CD4-positive, alpha-beta T cell treated with Interleukin-15 for 4 hours (primary cell): ENCODE results near the gene UBQLN4.
A peak's percentile ranks its signal among the peaks of the same experiment; 100 is the strongest.

Experiments used
- DNase-seq: peaks from one replicate; pipeline ENCODE4 v3.0.0-alpha.2; 2020; ENCODE audit warnings: low spot score

Gene UBQLN4

DNA sequence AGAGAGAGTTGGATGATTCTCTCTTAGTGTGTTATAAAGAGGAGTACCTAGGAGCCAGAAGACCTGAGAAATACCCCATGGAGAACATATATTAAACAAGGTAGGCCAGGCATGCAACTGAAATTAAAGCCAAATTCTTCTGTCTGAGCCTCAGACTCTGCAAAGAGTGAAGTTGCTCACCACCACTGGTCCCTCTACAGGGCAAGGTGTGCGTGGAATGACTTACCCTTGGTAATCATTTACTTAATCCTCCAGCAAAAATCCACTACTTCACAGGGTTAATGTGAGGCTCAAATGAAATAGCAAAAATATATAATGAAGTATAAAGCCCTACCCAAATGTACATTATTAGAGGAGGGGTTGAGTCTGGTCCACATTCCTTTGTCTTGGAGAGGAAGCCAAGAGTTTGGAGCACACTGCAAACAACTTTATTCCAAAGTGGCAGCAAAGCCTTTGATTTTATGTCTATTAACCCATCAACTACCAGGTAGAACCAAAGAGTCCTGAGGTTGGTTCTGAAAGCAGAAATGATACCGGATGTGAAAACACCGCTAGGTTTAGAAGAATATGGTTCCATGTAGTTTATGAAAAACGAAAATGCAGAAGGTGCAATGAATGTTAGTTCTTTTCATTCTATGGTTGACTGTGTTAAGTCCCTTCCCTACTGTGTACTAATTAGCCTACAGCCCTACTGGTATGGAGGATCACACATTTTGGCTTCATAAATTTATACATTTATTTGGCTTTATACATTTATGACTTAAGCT, 41.4 kb downstream of the UBQLN4 start:
- no peak for DNase-seq

DNA sequence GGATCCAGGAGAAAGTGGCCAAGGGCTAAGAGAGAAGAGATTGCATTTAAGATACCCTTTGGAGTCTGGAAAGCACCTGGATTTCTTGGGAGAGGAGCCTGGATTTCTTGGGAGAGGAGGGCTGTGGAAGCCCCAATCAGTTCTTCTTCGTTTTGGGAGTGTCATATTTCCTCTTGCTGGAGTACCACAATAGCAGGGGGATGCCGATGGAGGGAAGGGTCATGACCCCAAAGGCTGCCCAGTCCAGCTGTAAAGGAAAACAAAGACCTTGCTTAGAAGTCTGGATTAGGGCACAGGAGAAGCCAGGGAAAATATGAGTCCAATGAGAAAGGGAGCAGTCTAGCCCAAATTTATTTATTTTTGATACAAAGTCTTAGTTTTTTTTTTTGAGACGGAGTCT, 44.2 kb downstream of the UBQLN4 start:
- DNase-seq, result no peak

DNA sequence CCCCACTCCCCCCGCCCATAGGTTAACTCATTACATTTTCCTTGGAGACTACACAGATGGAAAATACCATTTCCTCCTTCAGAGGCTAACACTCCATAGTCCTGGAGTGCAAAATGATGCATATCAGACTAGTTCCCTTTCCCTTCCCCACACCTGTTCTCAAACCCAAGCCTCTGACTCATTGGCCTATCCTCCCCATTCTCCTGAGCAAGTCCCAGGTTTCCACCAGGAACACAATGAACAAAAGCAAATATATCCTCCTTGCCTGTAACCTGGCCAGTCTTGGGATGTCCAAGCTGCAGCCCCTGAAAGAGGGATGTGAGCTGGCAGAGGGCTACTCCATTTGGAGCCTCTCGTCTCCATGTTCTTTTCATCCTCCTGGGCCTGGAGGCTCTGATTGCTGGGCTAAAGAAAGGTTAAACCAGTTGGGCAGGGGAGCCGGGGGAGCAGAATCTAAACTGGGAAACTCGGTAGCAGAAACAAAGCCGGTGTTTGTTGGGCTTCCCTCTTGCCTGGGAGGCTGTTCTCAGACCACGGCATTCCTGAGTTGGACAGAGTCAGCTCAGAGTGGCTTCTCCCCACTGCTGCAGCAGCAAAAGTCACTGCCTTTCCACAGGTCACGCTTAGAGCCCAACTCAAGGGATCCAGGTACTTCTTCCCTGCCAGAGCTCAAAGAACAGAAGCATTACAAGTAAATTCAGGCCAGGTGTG, 46.8 kb downstream of the UBQLN4 start:
- no peak for DNase-seq

DNA sequence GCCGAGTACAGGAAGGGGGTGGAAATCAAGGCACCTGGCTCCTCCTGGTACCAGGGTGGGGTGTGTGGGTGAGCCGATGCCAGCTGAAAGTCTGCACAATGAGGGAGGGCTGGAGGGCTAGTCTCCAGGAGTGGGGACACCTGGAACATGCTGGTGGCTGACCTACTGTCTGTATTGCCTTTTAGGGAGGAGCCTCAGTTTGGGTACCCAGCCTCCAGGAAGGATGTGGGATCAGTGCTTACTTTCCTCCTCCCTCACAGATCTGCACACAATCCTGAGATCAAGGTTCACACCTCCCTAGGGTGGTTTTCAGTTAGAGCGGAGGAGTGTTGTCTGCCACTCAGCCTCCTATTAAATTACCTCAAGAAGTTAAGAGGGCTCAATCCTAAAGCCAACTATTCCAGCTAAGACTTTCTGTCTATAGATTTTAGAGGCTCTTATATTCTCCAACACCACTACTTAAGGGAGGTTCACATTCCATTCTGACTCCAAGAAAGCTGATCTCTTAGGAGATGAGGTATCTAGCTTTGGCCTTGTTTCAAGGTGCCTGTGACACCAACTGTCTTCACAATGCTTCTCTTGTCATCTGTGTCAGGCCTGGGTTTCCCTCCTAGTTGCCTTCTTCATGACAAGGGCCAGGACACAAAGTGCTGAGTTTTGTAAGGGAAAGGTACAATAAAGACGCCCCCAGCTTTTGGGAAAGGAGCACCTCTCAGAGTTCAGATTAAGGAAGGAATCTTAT, 48.6 kb downstream of the UBQLN4 start:
- peak; percentile 32 for DNase-seq

DNA sequence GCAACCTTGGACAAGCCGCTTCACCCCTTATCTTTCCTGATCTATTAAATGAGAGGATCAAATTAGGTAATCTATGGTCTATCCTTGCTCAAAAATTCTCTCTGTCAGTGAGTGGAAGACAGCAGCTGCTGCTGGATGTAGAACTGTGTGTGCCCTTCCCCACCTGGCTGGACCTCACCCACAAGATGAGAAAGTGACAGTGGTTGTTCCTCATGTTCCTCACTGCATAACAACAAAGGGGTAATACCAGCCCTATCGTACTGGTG, 49.7 kb downstream of the UBQLN4 start:
- DNase-seq, result no peak

DNA sequence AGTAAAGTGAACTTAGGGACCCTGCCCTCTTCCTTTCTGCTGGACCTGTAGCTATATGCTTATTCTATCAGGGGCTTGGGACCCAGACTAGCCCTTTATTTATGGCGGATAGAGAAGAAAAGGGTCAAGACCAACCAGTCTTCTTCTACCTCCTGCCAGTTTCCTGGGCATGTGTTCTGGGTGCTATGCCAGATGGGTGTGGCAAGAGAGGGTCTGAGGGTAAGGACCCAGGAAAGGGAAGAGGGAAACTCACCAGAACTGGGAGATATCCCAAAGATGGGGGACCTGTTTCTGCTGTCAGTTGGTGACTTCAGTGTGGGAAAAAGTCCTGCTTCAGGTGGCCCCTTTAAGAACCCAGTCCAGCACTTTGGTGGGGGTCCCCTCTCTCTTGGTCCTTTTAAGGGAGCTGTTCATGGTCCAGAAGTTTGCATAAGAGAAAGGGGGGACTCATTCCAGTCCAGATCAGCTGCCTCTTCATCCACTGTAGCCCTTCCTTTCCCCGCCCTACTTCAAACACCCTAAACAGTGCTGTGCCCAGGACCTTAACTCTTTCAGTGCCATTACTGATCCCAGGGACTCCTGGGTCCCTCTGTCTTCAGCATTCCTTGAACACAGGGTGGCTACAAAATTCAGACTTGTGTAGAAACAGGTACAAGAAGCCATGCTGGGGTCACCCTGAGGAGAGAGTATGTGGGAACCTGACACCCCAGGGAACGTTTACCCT, 51.2 kb downstream of the UBQLN4 start:
- DNase-seq, result no peak

DNA sequence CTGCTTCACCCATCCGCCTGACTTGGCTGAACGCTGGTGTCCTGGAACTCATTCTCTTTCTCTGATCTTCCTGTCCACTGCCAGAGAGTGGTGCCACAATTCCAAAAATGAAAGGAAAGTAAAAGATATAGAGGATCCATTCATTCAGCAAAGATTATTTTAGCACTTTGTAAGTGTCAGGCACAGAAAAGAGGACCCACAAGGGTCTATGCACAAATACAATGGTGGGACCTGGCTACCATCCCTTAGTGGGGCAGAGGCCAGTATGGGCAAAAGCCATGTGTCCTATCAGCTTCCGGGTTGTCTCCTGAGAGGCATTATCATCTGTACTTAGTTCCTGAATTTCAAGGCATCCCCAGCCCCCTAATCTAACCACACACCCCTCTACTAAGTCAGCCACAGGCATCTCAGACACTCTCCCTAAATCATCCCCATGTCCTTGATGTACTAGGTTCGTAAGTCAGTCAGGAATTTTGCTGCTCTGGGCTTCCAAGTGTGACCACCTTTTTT, 51.9 kb downstream of the UBQLN4 start:
- no peak for DNase-seq

DNA sequence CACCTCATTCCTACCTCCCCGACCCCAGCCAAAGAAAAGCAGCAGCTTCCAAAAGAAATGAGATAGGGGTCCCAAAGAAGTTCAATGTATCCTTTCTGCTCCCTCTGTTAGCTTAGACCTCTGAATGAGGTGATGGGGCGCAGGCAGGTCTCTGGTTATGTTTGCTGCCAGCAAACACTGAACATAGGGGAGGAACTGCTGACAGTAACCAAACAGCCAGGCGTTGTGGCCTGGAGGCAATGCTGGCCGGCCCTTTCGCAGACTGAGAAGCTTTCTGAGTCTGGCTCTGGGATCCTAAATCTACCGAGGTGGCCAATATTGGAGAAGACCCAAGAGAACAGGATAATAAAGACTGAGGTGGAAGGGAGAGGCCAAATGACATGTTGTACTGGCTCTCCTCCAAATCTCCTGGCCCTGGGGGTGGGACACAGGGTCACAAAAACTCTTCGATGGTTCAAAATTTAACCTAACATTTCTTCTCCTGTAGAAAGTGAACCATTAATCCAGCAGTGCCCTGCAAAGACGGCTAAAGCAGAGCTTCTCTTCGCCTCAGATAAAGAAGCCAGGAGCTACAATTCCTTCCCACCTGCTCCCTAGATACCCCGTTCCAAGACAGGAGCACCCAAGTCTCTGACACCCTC, 52.5 kb downstream of the UBQLN4 start:
- DNase-seq, result no peak

DNA sequence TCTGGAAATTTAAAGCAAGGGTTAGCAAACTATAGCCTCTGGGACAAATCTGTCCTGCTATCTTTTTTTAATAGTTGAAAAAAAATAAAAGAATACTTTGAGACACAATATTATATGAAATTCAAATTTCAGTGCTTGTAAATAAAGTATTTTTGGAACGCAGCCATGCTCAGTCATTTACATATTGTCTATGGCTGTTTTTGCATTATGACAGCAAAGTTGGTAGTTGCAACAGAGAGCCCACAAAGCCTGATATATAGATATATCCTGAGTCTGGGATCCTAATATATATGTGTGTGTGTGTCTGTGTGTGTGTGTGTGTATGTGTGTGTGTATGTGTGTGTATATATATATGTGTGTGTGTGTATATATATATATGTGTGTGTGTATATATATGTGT, 53.6 kb downstream of the UBQLN4 start:
- DNase-seq, result no peak

DNA sequence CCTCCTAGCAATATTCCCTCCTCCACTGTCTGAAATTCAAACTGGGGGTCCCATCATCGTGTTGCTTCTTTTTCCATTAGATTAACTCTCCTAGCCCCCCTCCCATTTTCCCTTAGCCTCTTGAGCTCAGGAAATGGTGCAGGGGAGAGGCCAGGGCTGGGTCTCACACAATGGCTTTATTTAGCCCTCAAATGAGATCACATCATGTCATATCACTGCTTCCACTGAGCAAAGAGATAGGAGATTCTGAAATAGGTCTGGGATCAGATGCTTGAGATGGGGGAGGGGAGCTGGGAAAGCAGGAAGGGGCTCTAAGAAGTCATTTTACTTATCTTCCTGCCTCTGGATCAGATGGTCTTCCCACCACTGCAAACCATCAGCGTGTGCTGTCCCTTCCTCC, 57.4 kb downstream of the UBQLN4 start:
- no peak for DNase-seq

DNA sequence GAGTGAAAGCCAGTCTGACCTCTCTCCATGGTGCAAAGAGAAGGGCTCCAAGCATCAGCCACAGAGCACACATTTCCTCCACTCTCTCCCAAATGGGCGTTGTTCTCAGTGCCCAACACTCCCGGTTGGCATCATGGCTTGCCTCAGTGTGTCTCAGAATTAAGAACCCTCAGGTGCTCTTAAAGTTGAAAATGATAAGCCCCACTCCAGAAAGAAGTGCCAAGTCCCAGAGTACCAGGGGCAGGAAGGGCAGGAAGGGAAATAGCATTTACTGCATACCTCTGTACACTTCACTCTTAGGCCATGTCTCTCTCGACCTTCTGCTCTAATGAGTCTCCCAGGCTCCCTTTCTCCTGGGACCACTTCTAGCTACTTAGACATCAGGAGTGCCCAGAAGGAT, 60.0 kb downstream of the UBQLN4 start:
- DNase-seq, result no peak

DNA sequence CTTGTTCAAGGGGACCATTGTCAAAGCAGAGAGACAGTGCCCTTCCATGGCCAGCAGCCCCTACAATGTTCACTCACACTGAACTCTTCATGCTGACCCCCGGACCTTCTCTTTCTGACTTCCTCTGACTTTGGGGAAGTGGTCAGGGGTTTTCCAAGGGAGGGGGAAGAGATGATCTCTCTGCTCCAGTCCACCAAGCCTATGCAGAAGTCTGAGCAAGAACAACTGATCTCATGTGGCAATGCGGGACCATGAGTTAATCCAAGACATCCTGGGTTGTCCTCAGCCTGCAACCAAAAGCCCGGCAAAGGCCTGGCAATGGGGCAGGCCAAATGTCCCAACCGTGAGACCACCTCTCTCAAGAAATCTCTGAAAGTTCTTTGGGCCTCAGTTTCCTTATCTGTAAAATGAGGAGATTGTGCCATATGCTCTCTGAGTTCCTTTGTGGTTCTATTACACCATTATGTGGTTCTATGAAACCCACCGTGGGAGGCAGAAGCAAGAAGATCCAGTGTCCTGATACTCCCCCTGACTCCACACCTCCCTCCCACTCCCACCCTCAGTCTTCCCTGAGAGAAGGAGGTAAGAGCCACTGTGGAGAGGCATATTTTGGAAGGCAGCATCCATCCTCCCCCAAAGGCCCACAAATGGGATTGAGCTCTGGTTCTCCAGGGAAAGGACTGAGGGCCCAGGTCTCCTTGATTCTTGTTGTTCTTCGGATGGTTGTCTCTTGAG, 63.4 kb downstream of the UBQLN4 start:
- DNase-seq, result no peak

DNA sequence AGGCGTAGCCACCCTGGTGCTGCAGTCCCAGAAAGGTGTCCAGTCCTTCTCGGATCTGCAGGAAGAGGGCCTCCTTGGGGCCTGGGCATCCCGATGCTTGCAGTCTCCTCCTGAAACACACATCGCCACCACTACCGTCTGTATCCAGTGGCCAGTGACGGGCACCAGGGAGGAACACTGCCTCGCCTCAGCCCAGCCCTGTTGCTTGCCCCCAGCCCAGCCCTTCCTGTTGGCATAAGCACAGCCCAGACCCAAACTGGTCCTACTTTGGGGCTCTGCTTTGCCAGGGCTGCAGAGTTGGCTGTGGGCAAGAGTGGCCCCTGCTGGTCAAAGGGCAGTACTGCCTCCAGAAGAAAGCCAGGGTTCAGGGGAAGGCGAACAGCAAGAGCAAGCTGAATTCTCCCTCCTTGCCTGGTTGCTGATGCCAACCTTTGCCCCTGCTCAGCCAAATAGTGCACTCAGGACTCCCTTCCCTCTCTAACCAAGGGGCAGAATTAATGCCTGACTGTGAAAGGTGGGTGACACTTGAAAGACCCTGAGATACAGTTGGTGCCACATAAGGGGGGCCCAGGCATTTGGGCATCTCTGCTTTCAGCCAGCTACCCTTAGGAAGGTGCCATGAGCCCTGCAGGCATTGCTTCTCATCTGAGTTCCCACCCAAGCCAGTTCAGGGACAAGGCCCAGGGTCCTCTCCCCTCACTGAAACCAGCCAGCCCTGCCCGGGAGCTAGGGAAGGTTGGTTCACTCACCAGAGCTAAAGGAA, 64.2 kb downstream of the UBQLN4 start:
- DNase-seq, result peak; percentile 86
